HEK293T (cell line): ENCODE measurements around the gene TBC1D14.

Source experiments
- CTCF ChIA-PET: fragments of 350-600 bp; formaldehyde crosslinking; extraction: SDS; loops from one replicate; lab custom pipeline; 2021; ENCODE audit warnings: antibody characterized with exemption, inconsistent platforms; lab: Yijun Ruan, JAX
- POLR2A ChIA-PET: fragments of 350-600 bp; formaldehyde crosslinking; extraction: SDS; loops from one replicate; lab custom pipeline; 2020; ENCODE audit warnings: antibody characterized with exemption, inconsistent platforms; lab: Yijun Ruan, JAX
- DNase-seq: peaks from one replicate; pipeline ENCODE4 v3.0.0; 2012; ENCODE audit warnings: mixed read lengths; ENCODE audit errors: extremely low spot score
- ARNT ChIP-seq: fragments of 450-650 bp; IDR thresholded peaks from 2 replicates; pipeline ENCODE4 v1.6.1; 2017; ENCODE audit warnings: mild to moderate bottlenecking
- BHLHE40 ChIP-seq: fragments of 450-650 bp; IDR thresholded peaks from 2 replicates; pipeline ENCODE4 v1.6.1; 2016; ENCODE audit warnings: mild to moderate bottlenecking, moderate library complexity, borderline replicate concordance
- CTBP1 ChIP-seq: fragments of 450-650 bp; IDR thresholded peaks from 2 replicates; pipeline ENCODE4 v1.6.1; 2016; ENCODE audit warnings: borderline replicate concordance
- ELF4 ChIP-seq: fragments of 450-650 bp; IDR thresholded peaks from 2 replicates; pipeline ENCODE4 v1.6.1; 2017; ENCODE audit warnings: antibody characterized with exemption
- FOXA1 ChIP-seq: fragments of 450-650 bp; IDR thresholded peaks from 2 replicates; pipeline ENCODE4 v1.6.1; 2016; ENCODE audit warnings: mild to moderate bottlenecking
- FOXK2 ChIP-seq: fragments of 450-650 bp; IDR thresholded peaks from 2 replicates; pipeline ENCODE4 v1.6.1; 2016; ENCODE audit warnings: mild to moderate bottlenecking
- FOXM1 ChIP-seq: fragments of 450-650 bp; IDR thresholded peaks from 2 replicates; pipeline ENCODE4 v1.6.1; 2017; ENCODE audit warnings: mild to moderate bottlenecking, borderline replicate concordance
- HDGF ChIP-seq: fragments of 450-650 bp; IDR thresholded peaks from 2 replicates; pipeline ENCODE4 v1.6.1; 2017; ENCODE audit warnings: antibody characterized with exemption, borderline replicate concordance
- L3MBTL2 ChIP-seq: fragments of 450-650 bp; conservative IDR thresholded peaks from 2 replicates; pipeline ENCODE4 v1.6.1; 2016; ENCODE audit warnings: mild to moderate bottlenecking
- LEF1 ChIP-seq: fragments of 450-650 bp; IDR thresholded peaks from 2 replicates; pipeline ENCODE4 v1.6.1; 2017; ENCODE audit warnings: mild to moderate bottlenecking, borderline replicate concordance
- NFRKB ChIP-seq: fragments of 450-650 bp; IDR thresholded peaks from 2 replicates; pipeline ENCODE4 v1.6.1; 2016; ENCODE audit warnings: mild to moderate bottlenecking, moderate library complexity
- SP1 ChIP-seq: fragments of 450-650 bp; IDR thresholded peaks from 2 replicates; pipeline ENCODE4 v1.6.1; 2017
- SUZ12 ChIP-seq: fragments of 450-650 bp; IDR thresholded peaks from 2 replicates; pipeline ENCODE4 v1.6.1; 2016; ENCODE audit warnings: mild to moderate bottlenecking
- TARDBP ChIP-seq: fragments of 450-650 bp; IDR thresholded peaks from 2 replicates; pipeline ENCODE4 v1.6.1; 2016
- ZNF384 ChIP-seq: fragments of 450-650 bp; IDR thresholded peaks from 2 replicates; pipeline ENCODE4 v1.6.1; 2016
- TF ChIP-seq, protein P1 (sequence below): fragments of 450-650 bp; IDR thresholded peaks from 2 replicates; pipeline ENCODE4 v1.6.1; 2016

Gene TBC1D14

GRCh38 chr4:6959261-6959660 is 49.6 kb downstream of the TBC1D14 start:
- no peak for DNase-seq
- TF ChIP-seq SUZ12, result no peak
- TF ChIP-seq L3MBTL2, result no peak
- no peak for TF ChIP-seq CTBP1
- TF ChIP-seq ELF4, result no peak
- no peak for TF ChIP-seq TARDBP
- no peak for TF ChIP-seq NFRKB
- TF ChIP-seq, protein P1, sequence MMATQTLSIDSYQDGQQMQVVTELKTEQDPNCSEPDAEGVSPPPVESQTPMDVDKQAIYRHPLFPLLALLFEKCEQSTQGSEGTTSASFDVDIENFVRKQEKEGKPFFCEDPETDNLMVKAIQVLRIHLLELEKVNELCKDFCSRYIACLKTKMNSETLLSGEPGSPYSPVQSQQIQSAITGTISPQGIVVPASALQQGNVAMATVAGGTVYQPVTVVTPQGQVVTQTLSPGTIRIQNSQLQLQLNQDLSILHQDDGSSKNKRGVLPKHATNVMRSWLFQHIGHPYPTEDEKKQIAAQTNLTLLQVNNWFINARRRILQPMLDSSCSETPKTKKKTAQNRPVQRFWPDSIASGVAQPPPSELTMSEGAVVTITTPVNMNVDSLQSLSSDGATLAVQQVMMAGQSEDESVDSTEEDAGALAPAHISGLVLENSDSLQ, result no peak
- no peak for TF ChIP-seq FOXM1
- TF ChIP-seq LEF1, result no peak
- TF ChIP-seq SP1, result no peak
- no peak for TF ChIP-seq FOXK2
- no peak for TF ChIP-seq BHLHE40
- TF ChIP-seq HDGF, result no peak
- no peak for TF ChIP-seq FOXA1
- no peak for TF ChIP-seq ZNF384
- TF ChIP-seq ARNT, result no peak
- POLR2A ChIA-PET, result no interaction called here
- CTCF ChIA-PET, result interaction anchor here (1.1 kb wide), 1 partner anchor 110 kb away, joined by 3 read pairs; no protein-coding TSS in a partner anchor

GRCh38 chr4:6960154-6960553 is 50.5 kb downstream of the TBC1D14 start:
- no peak for DNase-seq
- POLR2A ChIA-PET, result interaction anchor here (0.7 to 1.3 kb wide), 2 partner anchors 27 to 244 kb away, joined by 3 read pairs; partner anchors contain the start of gene BLOC1S4
- no peak for TF ChIP-seq BHLHE40
- no peak for TF ChIP-seq FOXK2
- no peak for TF ChIP-seq SP1
- TF ChIP-seq TARDBP, result no peak
- TF ChIP-seq ELF4, result no peak
- no peak for TF ChIP-seq CTBP1
- no peak for TF ChIP-seq NFRKB
- no peak for TF ChIP-seq ZNF384
- TF ChIP-seq, protein P1, result no peak
- no peak for TF ChIP-seq LEF1
- TF ChIP-seq SUZ12, result no peak
- TF ChIP-seq HDGF, result no peak
- TF ChIP-seq FOXA1, result no peak
- TF ChIP-seq FOXM1, result no peak
- no peak for TF ChIP-seq ARNT
- no peak for TF ChIP-seq L3MBTL2
- CTCF ChIA-PET, result interaction anchor here (1.1 kb wide), 1 partner anchor 109 kb away, joined by 3 read pairs; no protein-coding TSS in a partner anchor

- CTCF ChIA-PET, result no interaction called here
- TF ChIP-seq SUZ12, result no peak
- no peak for TF ChIP-seq LEF1
- no peak for TF ChIP-seq HDGF
- TF ChIP-seq, protein P1, result no peak
- TF ChIP-seq FOXM1, result no peak
- no peak for TF ChIP-seq L3MBTL2
- no peak for TF ChIP-seq ARNT
- no peak for TF ChIP-seq SP1
- no peak for TF ChIP-seq ELF4
- POLR2A ChIA-PET, result interaction anchor here (0.7 to 1.3 kb wide), 2 partner anchors 26 to 245 kb away, joined by 3 read pairs; partner anchors contain the start of gene BLOC1S4
- DNase-seq, result no peak
Observed at GRCh38 chr4:6960628-6961412, 51.2 kb downstream of the TBC1D14 start.

DNA sequence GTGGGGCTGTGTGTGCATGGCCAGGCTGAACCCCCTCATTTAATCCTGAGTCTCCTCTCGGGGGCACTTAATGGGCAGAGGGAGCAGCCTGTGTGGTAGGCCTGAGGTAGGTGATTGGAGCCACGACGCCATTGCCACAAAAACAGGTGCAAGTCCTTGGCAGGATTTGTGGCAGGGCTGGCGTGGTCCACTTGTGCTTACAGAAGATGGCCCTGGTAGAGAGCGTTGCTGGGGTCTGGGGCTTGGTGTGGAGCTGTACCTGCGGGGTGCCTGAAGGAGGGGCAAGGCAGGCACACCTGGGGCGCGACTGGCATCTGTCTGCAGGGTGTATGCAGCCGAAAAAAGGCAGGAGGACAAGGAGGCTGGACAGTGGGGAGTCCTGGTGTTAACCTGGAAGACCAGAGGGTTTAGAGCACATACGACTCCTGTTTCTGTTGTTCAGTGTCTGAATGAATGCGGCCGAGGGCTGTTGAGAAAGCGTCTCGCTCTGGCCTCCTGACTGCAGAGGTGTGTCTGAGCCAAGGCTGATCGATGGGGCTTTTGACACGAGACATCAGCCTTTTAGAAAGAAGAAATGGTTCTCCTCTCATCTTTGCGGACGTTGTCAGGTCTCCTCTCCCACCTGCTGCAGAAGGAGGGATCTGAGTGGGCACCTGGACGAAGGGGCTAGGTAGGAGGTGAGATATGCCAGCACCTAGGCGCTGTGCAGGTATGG is 52.0 kb downstream of the TBC1D14 start:
- ChIA-PET POLR2A (interaction anchor here (0.9 kb wide), 1 partner anchor 107 kb away, joined by 3 read pairs; the partner anchor contains the start of gene GRPEL1), CTCF (no interaction called here)
- TF ChIP-seq LEF1 (no peak), L3MBTL2 (no peak), TARDBP (no peak), ZNF384 (no peak), ARNT (no peak), ELF4 (no peak), BHLHE40 (no peak), SP1 (no peak), HDGF (no peak), SUZ12 (no peak), FOXA1 (no peak), FOXK2 (no peak), CTBP1 (no peak), NFRKB (no peak), FOXM1 (no peak)
- TF ChIP-seq, protein P1, result no peak
- DNase-seq, result no peak
